Activated naive CD8-positive, alpha-beta T cell treated with anti-CD3 and anti-CD28 coated beads for 36 hours (primary cell): ENCODE results near the gene CEP44. TPM values are rescaled to one million over a fixed set of nuclear protein-coding genes. Genes with fewer than 3 reads are reported as not detected.
"Not testable (repeated sequence)": the region's sequence is repeated elsewhere in the genome, so short reads cannot be mapped to it uniquely, and the experiment has no call there.

Source experiments
- DNase-seq: peaks from one replicate; pipeline ENCODE4 v3.0.0; 2021
- H3K27ac Mint-ChIP-seq: one replicate; pipeline ENCODE4 v1.8.0; 2022; ENCODE audit warnings: mild to moderate bottlenecking, moderate library complexity, mixed read lengths
- H3K27me3 Mint-ChIP-seq: one replicate; pipeline ENCODE4 v1.8.0; 2022; ENCODE audit warnings: mild to moderate bottlenecking, mixed read lengths
- H3K36me3 Mint-ChIP-seq: one replicate; pipeline ENCODE4 v1.8.0; 2021; ENCODE audit warnings: mild to moderate bottlenecking, mixed read lengths
- H3K4me1 Mint-ChIP-seq: one replicate; pipeline ENCODE4 v1.8.0; 2021; ENCODE audit warnings: mixed read lengths
- H3K4me3 Mint-ChIP-seq: one replicate; pipeline ENCODE4 v1.8.0; 2022; ENCODE audit warnings: mild to moderate bottlenecking, moderate library complexity, mixed read lengths
- H3K9me3 Mint-ChIP-seq: one replicate; pipeline ENCODE4 v1.8.0; 2022; ENCODE audit warnings: mixed read lengths
- total RNA-seq, 2 experiments: library from RNA; stranded (reverse); gene quantifications; one replicate each; pipeline ENCODE4 v1.2.3, GENCODE V29; 2021

CEP44 gene
- 10 to 100 TPM; 19.7 TPM for total RNA-seq

GRCh38 chr4:174283507-174284471 is at the start of gene CEP44, which contains the start of gene FBXO8:
Gene CEP44, plus strand, starts transcription at chr4:174283911. Its CDS starts 15,211 bp downstream, at chr4:174299122.
Gene FBXO8, minus strand, starts transcription at chr4:174283667. Its CDS starts 20,575 bp downstream, at chr4:174263092.
- no peaks in the 10 kb centered on the region for H3K27me3 Mint-ChIP-seq
- H3K27ac Mint-ChIP-seq: peak within 1 kb of the TSS; percentile 100
- peaks cover 4% of the 10 kb centered on the region for H3K9me3 Mint-ChIP-seq
- peaks cover 54% of the 10 kb centered on the region for H3K4me1 Mint-ChIP-seq
- H3K4me3 Mint-ChIP-seq: peak within 1 kb of the TSS; percentile 98
- peak; percentile 60 for DNase-seq
- peaks cover 22% of the 10 kb centered on the region for H3K36me3 Mint-ChIP-seq

GRCh38 chr4:174236359-174236758 is 47.4 kb upstream of the CEP44 start:
- Mint-ChIP-seq H3K27me3 (no peaks in the 10 kb centered on the region), H3K36me3 (peaks cover 2% of the 10 kb centered on the region), H3K4me1 (no peaks in the 10 kb centered on the region)

GRCh38 chr4:174241162-174241561 is 42.5 kb upstream of the CEP44 start:
- Mint-ChIP-seq H3K27me3 (no peaks in the 10 kb centered on the region), H3K4me1 (peaks cover 2% of the 10 kb centered on the region), H3K27ac (no peak overlapping the region), H3K4me3 (no peak overlapping the region), H3K36me3 (peaks cover 2% of the 10 kb centered on the region), H3K9me3 (no peaks in the 10 kb centered on the region)
- DNase-seq: no peak

More at GRCh38 chr4:174236359-174236758, 47.4 kb upstream of the CEP44 start:
- no peak overlapping the region for H3K27ac Mint-ChIP-seq
- no peak for DNase-seq
- no peaks in the 10 kb centered on the region for H3K9me3 Mint-ChIP-seq
- H3K4me3 Mint-ChIP-seq: no peak overlapping the region

GRCh38 chr4:174244441-174244840 is 39.3 kb upstream of the CEP44 start:
- H3K4me1 Mint-ChIP-seq: peaks cover 2% of the 10 kb centered on the region

GRCh38 chr4:174245714-174246113 is 38.0 kb upstream of the CEP44 start:
- Mint-ChIP-seq H3K36me3 (peaks cover 2% of the 10 kb centered on the region), H3K9me3 (no peaks in the 10 kb centered on the region), H3K27ac (no peak overlapping the region), H3K4me3 (no peak overlapping the region), H3K4me1 (peaks cover 2% of the 10 kb centered on the region), H3K27me3 (no peaks in the 10 kb centered on the region)
- DNase-seq: no peak

More at GRCh38 chr4:174244441-174244840, 39.3 kb upstream of the CEP44 start:
- Mint-ChIP-seq H3K36me3 (no peaks in the 10 kb centered on the region), H3K4me3 (no peak overlapping the region), H3K27me3 (no peaks in the 10 kb centered on the region), H3K27ac (no peak overlapping the region), H3K9me3 (no peaks in the 10 kb centered on the region)
- no peak for DNase-seq

- peaks cover 5% of the 10 kb centered on the region for H3K4me1 Mint-ChIP-seq
- no peak overlapping the region for H3K27ac Mint-ChIP-seq
- no peak overlapping the region for H3K4me3 Mint-ChIP-seq
- no peaks in the 10 kb centered on the region for H3K9me3 Mint-ChIP-seq
- no peak for DNase-seq
- peaks cover 2% of the 10 kb centered on the region for H3K36me3 Mint-ChIP-seq
- no peaks in the 10 kb centered on the region for H3K27me3 Mint-ChIP-seq
These were observed 35.3 kb upstream of the CEP44 start for GRCh38 chr4:174248407-174248806.

GRCh38 chr4:174252412-174252811 is 31.3 kb upstream of the CEP44 start:
- Mint-ChIP-seq H3K9me3 (no peaks in the 10 kb centered on the region), H3K4me3 (no peak overlapping the region), H3K36me3 (peaks cover 4% of the 10 kb centered on the region), H3K27me3 (no peaks in the 10 kb centered on the region), H3K27ac (no peak overlapping the region), H3K4me1 (peaks cover 8% of the 10 kb centered on the region)
- no peak for DNase-seq

GRCh38 chr4:174254613-174255012 is 29.1 kb upstream of the CEP44 start:
- H3K4me3 Mint-ChIP-seq: no peak overlapping the region
- H3K9me3 Mint-ChIP-seq: no peaks in the 10 kb centered on the region
- no peak for DNase-seq
- H3K4me1 Mint-ChIP-seq: peaks cover 8% of the 10 kb centered on the region
- H3K36me3 Mint-ChIP-seq: peaks cover 4% of the 10 kb centered on the region
- H3K27me3 Mint-ChIP-seq: no peaks in the 10 kb centered on the region
- no peak overlapping the region for H3K27ac Mint-ChIP-seq

- Mint-ChIP-seq H3K27ac (no peak overlapping the region), H3K9me3 (no peaks in the 10 kb centered on the region), H3K4me1 (peaks cover 8% of the 10 kb centered on the region), H3K4me3 (no peak overlapping the region), H3K36me3 (peaks cover 4% of the 10 kb centered on the region), H3K27me3 (no peaks in the 10 kb centered on the region)
- no peak for DNase-seq
These were observed 28.3 kb upstream of the CEP44 start for GRCh38 chr4:174255374-174255773.

- H3K27ac Mint-ChIP-seq: no peak overlapping the region
- DNase-seq: no peak
- no peak overlapping the region for H3K4me3 Mint-ChIP-seq
- H3K4me1 Mint-ChIP-seq: peaks cover 8% of the 10 kb centered on the region
- peaks cover 2% of the 10 kb centered on the region for H3K36me3 Mint-ChIP-seq
- H3K9me3 Mint-ChIP-seq: no peaks in the 10 kb centered on the region
- H3K27me3 Mint-ChIP-seq: no peaks in the 10 kb centered on the region
These were observed 27.9 kb upstream of the CEP44 start for GRCh38 chr4:174255786-174256185.

GRCh38 chr4:174256277-174256713 is 27.4 kb upstream of the CEP44 start:
- peaks cover 2% of the 10 kb centered on the region for H3K36me3 Mint-ChIP-seq
- H3K4me1 Mint-ChIP-seq: peaks cover 8% of the 10 kb centered on the region
- DNase-seq: no peak
- no peaks in the 10 kb centered on the region for H3K9me3 Mint-ChIP-seq
- no peaks in the 10 kb centered on the region for H3K27me3 Mint-ChIP-seq
- no peak overlapping the region for H3K4me3 Mint-ChIP-seq
- no peak overlapping the region for H3K27ac Mint-ChIP-seq

- H3K36me3 Mint-ChIP-seq: peaks cover 2% of the 10 kb centered on the region
- no peak overlapping the region for H3K27ac Mint-ChIP-seq
- H3K4me3 Mint-ChIP-seq: no peak overlapping the region
- H3K9me3 Mint-ChIP-seq: no peaks in the 10 kb centered on the region
- no peak for DNase-seq
- no peaks in the 10 kb centered on the region for H3K27me3 Mint-ChIP-seq
- H3K4me1 Mint-ChIP-seq: peaks cover 8% of the 10 kb centered on the region
These were observed 24.1 kb upstream of the CEP44 start for GRCh38 chr4:174259580-174259979.

GRCh38 chr4:174260099-174260498 is 23.6 kb upstream of the CEP44 start:
- Mint-ChIP-seq H3K36me3 (peaks cover 2% of the 10 kb centered on the region), H3K4me3 (no peak overlapping the region), H3K4me1 (peaks cover 10% of the 10 kb centered on the region), H3K9me3 (no peaks in the 10 kb centered on the region), H3K27ac (no peak overlapping the region), H3K27me3 (no peaks in the 10 kb centered on the region)
- no peak for DNase-seq

GRCh38 chr4:174261432-174261831 is 22.3 kb upstream of the CEP44 start:
- not testable (repeated sequence) for H3K9me3 Mint-ChIP-seq, H3K36me3 Mint-ChIP-seq, H3K4me3 Mint-ChIP-seq, H3K27ac Mint-ChIP-seq, DNase-seq, H3K27me3 Mint-ChIP-seq
- H3K4me1 Mint-ChIP-seq: peaks cover 13% of the 10 kb centered on the region

- no peaks in the 10 kb centered on the region for H3K27me3 Mint-ChIP-seq
- no peak for DNase-seq
- no peaks in the 10 kb centered on the region for H3K9me3 Mint-ChIP-seq
- peak overlapping the region; percentile 75 for H3K27ac Mint-ChIP-seq
- peaks cover 13% of the 10 kb centered on the region for H3K4me1 Mint-ChIP-seq
- H3K4me3 Mint-ChIP-seq: no peak overlapping the region
- peaks cover 2% of the 10 kb centered on the region for H3K36me3 Mint-ChIP-seq
These were observed 20.9 kb upstream of the CEP44 start for GRCh38 chr4:174262624-174263444.
